GM06990 (cell line): Measurements from ENCODE around the gene TTLL8.

ENCODE experiments used
- DNase-seq: peaks from one replicate; pipeline ENCODE4 v3.0.0-alpha.2; 2011; ENCODE audit not compliant: insufficient read length; ENCODE audit errors: extremely low read depth
- H3K27me3 ChIP-seq: replicated peaks from 2 replicates; pipeline ENCODE4 v1.6.0; 2011; ENCODE audit warnings: low read length; ENCODE audit not compliant: control insufficient read depth, insufficient read depth
- H3K36me3 ChIP-seq: 2 replicates; pipeline ENCODE4 v1.5.1; 2011; ENCODE audit warnings: low read length; ENCODE audit not compliant: control insufficient read depth, insufficient read depth
- H3K4me3 ChIP-seq: replicated peaks from 2 replicates; pipeline ENCODE4 v1.5.1; 2011; ENCODE audit warnings: low read depth, mild to moderate bottlenecking, control low read depth, low read length
- TF ChIP-seq, protein P1 (sequence below): IDR thresholded peaks from 2 replicates; pipeline ENCODE4 v1.5.1; 2011; ENCODE audit warnings: low read length, control low read depth, mild to moderate bottlenecking, inconsistent platforms; ENCODE audit not compliant: insufficient read depth, poor library complexity, severe bottlenecking

Gene TTLL8

DNA sequence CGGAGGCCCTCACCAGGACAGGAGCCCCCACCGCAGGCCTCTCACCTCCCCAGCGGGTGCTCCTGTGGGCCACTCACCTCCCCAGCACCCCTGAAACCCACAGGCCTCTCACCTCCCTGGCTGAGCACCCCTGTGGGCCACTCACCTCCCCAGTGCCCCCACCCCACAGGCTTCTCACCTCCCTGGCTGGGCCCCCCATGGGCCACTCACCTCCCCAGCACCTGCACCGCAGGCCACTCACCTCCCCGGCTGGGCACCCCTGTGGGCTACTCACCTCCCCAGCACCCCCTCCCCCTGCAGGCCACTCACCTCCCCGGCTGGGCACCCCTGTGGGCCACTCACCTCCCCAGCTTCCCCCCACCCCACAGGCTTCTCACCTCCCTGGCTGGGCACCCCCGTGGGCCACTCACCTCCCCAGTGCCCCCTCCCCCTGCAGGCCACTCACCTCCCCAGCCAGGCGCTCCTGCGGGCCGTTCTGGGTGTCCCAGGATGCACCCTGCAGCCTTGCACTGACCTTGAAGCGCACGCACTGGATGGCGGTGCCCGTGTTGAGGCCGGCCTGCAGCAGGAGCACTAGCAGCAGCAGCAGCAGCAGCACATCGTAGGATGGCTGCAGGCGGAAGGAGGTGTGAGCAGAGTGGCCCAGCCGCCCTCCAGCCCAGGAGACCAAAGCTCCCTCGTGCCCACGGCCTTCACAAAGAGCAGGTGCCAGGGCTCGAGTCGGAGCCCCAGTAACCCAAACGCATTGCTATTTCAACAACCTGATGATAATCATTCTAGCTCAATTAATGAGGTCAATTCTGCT, 5.7 kb upstream of the TTLL8 start:
- no peak overlapping the region for H3K4me3 ChIP-seq
- peaks cover 1% of the 10 kb centered on the region; the same call in 1 of the 2 replicates for H3K27me3 ChIP-seq
- no peak for DNase-seq
- TF ChIP-seq, protein P1, sequence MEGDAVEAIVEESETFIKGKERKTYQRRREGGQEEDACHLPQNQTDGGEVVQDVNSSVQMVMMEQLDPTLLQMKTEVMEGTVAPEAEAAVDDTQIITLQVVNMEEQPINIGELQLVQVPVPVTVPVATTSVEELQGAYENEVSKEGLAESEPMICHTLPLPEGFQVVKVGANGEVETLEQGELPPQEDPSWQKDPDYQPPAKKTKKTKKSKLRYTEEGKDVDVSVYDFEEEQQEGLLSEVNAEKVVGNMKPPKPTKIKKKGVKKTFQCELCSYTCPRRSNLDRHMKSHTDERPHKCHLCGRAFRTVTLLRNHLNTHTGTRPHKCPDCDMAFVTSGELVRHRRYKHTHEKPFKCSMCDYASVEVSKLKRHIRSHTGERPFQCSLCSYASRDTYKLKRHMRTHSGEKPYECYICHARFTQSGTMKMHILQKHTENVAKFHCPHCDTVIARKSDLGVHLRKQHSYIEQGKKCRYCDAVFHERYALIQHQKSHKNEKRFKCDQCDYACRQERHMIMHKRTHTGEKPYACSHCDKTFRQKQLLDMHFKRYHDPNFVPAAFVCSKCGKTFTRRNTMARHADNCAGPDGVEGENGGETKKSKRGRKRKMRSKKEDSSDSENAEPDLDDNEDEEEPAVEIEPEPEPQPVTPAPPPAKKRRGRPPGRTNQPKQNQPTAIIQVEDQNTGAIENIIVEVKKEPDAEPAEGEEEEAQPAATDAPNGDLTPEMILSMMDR = no peak
- no peaks in the 10 kb centered on the region for H3K36me3 ChIP-seq

DNA sequence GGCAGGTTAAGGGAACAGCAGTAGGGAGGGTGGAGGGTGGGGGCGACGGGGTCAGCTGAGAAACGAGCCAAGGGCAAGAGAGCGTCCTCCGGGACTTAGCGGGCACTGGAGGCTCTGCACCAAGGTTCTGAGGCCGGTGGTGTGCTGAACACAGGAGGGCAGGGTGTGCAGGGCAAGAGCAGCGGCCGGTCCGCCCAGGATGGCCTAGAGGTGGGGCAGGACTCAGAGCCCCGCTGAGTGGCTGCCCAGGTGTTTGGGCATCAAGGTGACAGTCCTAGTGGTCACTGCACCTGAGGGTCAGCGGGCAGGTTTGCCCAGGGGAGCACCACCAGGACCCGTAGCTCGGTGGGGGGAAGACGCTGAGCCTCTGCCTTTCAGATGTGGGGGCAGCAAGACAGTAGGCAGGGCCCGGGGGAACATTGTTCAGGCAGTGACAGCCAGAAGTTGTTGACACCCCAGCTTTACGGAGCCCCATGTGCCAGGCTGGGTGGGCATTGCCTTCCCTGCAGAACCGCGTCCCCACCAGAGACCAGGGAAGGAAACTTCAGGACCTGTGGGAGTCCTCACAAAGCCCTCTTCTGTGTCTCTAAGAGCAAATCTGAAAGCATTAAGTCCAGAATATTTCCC, 4.5 kb upstream of the TTLL8 start:
- Histone ChIP-seq H3K27me3 (peaks cover 1% of the 10 kb centered on the region; the same call in 1 of the 2 replicates), H3K36me3 (no peaks in the 10 kb centered on the region), H3K4me3 (no peak overlapping the region)
- DNase-seq = no peak
- TF ChIP-seq, protein P1 = no peak

DNA sequence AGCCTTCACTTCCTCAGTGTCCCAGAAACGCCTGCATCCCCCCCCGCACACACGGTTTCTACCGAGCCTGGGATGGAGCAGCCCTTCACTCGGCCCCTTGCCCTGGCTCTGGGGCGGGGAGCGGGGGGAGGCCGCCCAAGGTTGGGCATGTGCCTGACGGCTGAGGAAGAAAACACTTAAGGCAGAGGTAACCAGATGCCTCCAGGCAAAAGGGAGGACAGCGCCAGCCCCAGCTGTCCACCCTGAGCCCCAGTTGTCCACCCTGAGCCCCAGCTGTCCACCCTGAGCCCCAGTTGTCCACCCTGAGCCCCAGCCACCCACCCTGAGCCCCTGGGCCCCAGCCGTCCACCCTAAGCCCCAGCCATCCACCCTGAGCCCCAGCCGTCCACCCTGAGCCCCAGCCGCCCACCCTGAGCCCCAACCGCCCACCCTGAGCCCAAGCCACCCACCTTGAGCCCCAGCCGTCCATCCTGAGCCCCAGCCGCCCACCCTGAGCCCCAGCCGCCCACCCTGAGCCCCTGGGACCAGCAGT, 3.8 kb upstream of the TTLL8 start:
- DNase-seq = no peak
- TF ChIP-seq, protein P1 = no peak
- Histone ChIP-seq H3K27me3 (peaks cover 1% of the 10 kb centered on the region; the same call in 1 of the 2 replicates), H3K4me3 (no peak overlapping the region), H3K36me3 (no peaks in the 10 kb centered on the region)

DNA sequence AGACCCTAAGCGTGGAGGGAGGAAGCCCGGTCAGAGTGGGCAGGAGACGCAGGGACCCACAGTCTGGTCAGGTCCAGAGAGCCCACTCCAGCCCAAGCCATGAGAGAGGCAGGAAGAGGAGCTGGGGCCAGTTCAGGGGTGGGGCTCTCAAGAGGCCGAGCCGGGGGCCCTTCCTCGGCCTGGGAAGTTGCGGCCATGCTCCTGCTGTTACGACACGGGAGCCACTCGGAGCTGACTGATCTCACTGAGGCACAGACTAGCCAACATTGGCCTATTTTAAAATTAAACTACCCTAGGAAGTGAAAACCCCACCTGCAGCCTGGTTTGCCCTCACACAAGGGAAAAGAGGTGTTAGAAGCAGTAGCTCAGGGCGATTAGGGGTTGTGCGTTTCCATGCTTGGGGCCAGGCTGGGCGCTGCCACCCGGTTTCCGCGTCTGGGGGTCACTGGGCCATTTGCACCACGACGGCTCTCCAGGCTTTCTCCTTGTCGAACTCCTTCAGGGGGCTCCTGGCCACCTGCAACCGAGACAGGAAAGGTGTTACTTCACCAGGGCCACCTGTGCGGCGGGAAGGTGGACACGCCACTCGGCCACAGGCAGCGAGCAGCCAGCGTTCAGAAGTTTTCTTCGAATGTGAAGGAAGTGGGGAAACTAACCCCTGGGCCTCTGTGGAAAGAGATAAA, 3.2 kb upstream of the TTLL8 start:
- DNase-seq = no peak
- peaks cover 1% of the 10 kb centered on the region; the same call in 1 of the 2 replicates for H3K27me3 ChIP-seq
- H3K36me3 ChIP-seq = no peaks in the 10 kb centered on the region
- no peak overlapping the region for H3K4me3 ChIP-seq
- TF ChIP-seq, protein P1 = no peak

DNA sequence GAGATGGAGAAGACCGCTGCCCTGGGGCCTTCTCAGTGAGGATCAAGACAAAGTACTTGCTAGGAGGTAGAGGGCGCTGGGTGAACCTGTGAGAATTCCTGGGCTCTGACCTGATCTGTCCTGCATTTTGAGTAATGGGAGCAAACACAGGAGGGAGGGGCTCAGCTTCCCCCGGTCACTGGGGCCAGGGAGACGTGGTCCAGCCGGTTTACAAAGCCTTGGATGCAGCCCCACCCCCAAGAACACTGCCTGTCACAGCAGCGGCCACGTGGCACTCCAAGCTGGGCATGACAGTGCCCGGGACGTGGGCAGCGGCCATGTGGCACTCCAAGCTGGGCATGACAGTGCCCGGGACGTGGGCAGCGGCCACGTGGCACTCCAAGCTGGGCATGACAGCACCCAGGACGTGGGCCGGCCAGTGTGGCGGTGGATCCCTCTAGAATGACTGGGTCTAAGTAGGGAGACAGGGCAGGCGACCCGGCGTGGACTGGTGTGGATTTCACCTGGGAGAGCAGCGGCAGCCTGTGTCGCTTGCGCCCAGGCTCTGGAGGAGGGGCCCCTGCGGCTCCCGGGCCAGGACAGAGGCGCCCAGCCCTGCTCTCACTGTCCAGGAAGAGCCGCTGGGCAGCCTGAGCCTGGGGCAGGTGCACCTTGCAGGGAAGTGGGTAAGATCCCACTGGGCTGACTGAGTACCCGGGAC, 2.5 kb upstream of the TTLL8 start:
- DNase-seq = no peak
- peaks cover 1% of the 10 kb centered on the region; the same call in 1 of the 2 replicates for H3K27me3 ChIP-seq
- TF ChIP-seq, protein P1 = no peak
- no peaks in the 10 kb centered on the region for H3K36me3 ChIP-seq
- H3K4me3 ChIP-seq = no peak overlapping the region
